ENCODE data around the gene MAG.

MAG gene

GRCh38 chr19:35265126-35265899 lies 26.6 kb upstream of the MAG start:
- DNase-seq = no peak

- no peak for DNase-seq
Observed at GRCh38 chr19:35265900-35266519, 26.0 kb upstream of the MAG start.

DNA sequence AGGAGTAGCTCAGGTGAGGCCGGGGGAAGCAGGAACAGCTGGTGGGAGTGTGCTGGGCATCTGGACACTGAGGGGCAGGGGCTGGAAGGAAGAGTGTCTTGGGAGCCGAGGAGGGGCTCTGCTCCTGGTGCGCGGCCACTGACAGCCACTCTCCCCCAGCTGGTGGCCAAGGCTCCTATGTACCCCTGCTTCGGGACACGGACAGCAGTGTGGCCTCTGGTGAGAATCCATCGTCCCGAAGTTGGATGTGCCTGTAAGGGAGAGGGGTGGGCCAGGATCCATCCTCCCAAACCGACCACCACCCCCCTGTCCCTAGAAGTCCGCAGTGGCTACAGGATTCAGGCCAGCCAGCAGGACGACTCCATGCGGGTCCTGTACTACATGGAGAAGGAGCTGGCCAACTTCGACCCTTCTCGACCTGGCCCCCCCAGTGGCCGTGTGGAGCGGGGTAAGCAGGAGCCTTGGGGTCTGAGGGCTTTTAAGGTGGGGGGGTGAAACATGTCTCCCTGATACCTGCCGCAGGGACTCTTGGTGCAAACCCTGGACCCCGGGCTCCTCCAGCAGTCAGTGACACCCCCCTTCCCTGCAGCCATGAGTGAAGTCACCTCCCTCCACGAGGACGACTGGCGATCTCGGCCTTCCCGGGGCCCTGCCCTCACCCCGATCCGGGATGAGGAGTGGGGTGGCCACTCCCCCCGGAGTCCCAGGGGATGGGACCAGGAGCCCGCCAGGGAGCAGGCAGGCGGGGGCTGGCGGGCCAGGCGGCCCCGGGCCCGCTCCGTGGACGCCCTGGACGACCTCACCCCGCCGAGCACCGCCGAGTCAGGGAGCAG lies 25.2 kb upstream of the MAG start:
- DNase-seq = no peak

DNA sequence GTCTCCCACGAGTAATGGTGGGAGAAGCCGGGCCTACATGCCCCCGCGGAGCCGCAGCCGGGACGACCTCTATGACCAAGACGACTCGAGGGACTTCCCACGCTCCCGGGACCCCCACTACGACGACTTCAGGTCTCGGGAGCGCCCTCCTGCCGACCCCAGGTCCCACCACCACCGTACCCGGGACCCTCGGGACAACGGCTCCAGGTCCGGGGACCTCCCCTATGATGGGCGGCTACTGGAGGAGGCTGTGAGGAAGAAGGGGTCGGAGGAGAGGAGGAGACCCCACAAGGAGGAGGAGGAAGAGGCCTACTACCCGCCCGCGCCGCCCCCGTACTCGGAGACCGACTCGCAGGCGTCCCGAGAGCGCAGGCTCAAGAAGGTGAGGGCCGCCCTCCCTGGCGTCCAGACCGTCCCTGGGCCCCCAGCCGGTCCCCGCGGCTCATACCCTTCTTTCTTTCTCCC lies 24.6 kb upstream of the MAG start:
- no peak for DNase-seq

- DNase-seq = peak; percentile 63
Observed at GRCh38 chr19:35267818-35268535, 24.0 kb upstream of the MAG start.

DNA sequence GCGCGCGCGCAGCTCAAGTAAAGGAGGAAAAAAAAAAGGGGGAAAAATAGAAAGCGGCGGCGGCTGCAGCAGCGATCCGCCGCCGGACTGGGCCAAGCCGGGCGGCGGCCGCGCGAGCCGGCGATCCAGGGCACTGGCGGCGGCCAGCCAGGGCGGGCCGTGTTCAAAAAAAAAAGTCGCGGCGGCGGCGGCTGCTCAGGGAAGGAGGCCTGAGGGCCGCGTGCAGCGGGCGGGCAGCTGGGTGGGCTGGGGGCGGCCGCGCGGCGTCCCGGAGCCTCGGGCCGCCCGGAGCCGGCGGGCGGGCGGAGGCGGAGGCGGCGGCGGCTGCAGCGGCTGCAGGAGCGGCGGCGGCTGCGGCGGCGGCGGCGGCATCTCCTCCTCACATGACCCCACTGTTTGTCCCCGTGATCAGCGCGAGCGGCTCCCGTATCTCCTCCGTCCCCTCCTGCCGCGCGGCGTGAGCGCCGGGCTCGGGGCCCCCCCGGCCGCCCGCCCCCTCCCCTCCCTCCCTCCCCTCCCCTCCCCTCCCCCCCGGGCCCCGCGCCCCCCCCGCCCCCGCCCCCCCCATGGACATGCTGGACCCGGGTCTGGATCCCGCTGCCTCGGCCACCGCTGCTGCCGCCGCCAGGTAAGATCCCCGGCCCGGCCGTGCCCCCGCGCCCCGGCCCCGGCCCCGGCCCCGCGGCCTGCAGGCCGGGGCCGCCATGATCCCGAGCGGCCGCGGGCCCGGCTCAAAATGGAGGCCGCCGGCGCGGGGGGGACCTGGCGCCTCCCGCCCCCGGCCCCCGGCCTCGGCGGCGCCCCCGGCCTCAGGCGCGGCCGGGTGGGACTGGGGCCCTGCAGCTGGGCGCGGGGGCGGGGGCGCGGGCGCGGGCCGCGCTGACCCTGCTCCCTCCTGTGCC lies 23.2 kb upstream of the MAG start, which contains the start of gene USF2:
Gene USF2, plus strand, starts transcription at position 427 of the 902 bp plus-strand sequence. Its CDS starts 140 bp downstream, at position 567.
- peak; percentile 66 for DNase-seq

DNA sequence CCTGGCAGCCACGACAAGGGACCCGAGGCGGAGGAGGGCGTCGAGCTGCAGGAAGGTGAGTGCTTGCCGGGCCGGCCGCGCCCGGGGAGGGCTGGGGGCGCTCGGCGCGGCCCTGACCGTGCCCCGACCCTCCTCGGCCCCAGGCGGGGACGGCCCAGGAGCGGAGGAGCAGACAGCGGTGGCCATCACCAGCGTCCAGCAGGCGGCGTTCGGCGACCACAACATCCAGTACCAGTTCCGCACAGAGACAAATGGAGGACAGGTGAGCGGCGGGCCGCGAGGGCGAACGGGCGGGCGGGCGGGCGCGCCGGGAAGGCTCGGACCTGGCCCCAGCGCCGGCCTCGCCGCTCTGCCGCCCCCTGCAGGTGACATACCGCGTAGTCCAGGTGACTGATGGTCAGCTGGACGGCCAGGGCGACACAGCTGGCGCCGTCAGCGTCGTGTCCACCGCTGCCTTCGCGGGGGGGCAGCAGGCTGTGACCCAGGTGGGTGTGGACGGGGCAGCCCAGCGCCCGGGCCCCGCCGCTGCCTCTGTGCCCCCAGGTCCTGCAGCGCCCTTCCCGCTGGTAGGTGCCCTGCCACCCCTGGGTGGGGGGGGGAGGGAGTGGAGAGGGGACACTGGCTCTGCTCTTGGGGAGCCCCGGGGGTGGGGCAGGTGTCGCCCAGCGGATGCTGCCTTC lies 22.4 kb upstream of the MAG start:
- peak; percentile 60 for DNase-seq

- no peak for DNase-seq
Observed at GRCh38 chr19:35270381-35270811, 21.6 kb upstream of the MAG start.

DNA sequence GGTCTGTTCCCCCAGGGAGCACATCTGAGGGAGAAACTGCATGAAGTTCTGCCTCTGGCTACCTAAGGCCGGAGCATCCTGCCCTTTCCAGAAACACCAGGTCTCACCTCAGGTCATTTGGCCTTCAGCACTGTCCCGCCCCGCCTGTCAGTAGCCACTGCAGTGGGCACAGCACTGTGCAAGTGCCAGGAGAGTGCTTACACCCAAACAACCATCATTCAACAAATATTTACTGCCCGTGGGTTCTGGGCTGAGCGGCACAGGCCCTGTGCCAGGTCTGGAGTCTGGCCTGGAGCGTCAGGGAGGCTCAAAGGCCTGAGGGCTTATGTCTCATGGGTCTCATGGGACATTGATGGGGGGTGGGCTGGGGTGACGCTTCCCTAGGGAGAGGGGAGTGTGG lies 20.4 kb upstream of the MAG start:
- no peak for DNase-seq

- no peak for DNase-seq
Observed at GRCh38 chr19:35272122-35272719, 19.7 kb upstream of the MAG start.

DNA sequence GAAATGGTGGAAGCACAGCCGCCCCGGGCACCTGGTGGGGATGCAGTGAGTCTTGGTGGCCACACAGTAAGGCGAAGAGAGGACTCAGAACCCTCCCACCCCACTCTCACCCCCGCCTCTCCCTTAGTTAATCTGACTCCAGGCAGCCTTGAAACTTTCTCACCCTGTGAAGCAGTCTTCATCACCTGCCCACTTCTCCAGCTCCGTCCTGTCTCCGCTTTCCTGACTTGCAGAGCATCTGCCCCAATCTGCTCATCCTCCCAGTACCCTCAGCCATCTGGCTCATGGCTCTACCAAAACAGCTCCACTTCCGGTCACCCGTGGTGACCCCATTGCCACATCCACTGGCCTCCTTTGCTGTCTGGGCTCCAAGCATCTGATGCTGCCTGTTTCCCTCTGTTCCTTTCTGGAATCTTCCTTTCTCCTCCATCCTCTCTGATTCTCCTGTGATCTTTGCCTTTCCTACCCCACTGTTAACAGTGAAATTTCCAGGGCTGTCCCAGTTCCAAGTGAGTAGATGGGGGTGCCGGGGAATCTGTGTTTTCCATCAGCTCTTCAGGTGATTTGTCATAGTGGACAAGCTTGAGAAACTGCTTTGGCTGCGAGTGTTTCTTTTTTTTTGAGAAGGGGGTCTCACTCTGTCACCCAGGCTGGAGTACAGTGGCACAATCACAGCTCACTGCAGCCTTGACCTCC lies 18.9 kb upstream of the MAG start:
- DNase-seq = no peak

DNA sequence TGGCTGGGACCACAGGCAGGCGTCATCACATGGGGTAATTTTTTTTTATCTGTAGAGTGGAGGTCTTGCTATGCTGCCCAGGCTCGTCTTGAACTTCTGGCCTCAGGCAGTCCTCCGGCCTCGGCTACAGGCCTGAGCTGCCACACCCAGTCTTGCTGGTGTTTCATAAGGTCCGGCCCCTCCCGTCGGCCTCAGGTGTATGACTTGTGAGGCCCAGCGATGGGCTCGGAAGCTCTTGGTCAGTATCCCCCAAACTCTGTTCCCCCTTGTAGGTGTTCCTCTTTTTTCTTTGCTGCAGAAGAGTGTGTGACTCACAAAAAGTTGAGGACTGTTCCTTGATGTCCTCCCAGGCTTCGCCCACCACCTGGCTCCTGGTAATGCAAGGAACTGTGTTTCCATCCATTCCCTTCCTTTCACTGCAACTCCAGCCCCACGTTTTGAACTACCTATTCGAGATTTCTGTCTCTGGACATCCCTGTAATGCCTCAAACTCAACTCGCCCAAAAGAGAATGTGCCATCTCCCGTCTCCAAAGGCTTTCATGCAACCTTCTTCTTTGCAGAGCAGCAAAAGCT lies 18.2 kb upstream of the MAG start:
- DNase-seq = no peak

DNA sequence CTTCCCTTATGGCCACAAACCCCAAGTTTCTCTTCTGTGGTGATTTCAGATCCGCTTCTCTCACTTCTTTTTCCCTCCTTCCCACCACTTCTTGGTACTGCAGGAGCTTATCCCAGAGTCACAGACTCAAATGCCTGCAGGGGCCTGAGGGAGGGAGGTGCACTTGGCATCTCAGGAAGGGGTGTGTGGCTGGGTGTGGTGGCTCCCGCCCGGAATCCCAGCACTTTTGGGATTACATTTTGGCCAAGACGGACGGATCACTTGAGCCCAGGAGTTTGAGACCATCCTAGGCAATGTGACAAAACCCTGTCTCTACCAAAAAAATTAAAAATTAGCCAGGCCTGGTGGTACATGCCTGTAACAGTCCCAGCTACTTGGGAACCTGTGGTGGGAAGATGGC lies 17.6 kb upstream of the MAG start:
- no peak for DNase-seq

GRCh38 chr19:35276706-35277281 lies 15.2 kb upstream of the MAG start:
- no peak for DNase-seq

DNA sequence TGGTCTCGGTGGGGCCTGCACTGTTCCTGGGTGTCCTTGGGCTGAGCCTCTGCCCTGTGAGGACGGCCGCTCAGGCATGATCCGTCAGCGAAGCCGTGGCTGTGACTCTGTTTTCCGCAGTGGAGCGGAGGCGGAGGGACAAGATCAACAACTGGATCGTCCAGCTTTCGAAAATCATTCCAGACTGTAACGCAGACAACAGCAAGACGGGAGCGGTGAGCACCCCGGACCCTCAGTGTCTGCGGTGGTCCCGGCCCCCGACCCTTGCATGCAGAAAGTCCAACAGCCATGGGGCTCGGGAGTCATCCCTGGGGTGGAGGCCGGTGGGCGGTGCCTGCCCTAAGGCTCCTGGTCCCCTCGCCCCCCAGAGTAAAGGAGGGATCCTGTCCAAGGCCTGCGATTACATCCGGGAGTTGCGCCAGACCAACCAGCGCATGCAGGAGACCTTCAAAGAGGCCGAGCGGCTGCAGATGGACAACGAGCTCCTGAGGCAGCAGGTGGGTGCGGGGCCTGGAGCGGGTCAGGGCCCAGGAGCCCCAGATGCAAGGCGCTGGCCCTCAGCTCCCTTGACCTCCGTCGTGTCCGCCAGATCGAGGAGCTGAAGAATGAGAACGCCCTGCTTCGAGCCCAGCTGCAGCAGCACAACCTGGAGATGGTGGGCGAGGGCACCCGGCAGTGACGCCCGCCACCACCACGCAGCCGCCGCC lies 13.2 kb upstream of the MAG start:
- no peak for DNase-seq

DNA sequence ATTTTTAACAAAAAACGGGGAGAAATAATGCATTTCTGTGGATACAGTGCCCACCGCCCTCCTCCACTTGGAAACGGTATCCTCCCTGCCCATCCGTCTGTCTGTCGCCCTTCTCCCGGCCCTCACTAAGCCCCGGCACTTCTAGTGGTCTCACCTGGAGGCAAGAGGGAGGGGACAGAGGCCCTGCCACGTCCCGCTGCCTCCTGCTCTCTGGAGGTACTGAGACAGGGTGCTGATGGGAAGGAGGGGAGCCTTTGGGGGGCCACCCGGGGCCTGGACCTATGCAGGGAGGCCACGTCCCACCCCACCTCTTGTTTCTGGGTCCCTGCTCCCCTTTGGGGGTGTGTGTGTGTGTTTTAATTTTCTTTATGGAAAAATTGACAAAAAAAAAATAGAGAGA lies 12.6 kb upstream of the MAG start:
- DNase-seq = no peak

DNA sequence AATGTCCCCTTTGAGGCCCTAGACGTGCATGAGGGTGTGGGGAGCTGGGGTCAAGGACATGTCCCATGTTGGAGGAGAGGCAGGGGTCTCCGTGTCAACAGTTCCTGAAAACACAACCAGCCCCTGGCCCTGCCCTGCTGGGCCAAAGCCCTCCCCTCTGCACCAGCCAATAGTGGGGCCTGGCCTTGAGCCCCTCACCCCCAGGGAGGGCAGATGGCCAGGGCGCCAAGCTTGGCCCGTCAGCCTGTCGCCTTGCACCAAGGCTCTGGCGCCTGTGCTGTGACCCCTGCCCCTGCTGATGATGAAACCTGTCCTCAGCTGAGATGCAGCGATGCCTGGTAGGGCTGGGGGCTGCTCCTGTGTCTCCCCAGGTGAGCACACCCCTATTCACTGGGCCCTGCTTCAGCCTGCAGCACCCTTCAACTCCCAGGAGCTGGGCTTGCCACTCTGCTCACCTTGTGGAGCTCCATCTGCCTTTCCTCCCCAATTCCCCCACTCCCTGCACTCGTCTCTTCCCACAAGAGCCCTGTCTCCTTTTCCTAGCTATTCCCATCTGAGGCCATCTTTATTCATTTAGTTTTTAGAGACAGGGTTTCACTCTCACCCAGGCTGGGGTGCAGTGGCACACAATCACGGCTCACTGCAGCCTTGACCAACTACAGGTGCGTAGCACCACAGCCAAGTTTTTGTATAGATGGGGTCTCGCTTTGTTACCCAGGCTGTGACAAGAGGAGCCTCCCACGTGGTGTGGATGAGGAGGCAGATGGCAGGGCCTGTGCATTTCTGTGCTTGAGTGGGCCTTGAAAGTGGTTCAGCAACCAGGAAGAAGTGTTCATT lies 11.8 kb upstream of the MAG start:
- DNase-seq = no peak

- DNase-seq = no peak
Observed at GRCh38 chr19:35281303-35281702, 10.7 kb upstream of the MAG start.
